K562 (cell line): ENCODE data around the gene EEF2. TPM values are rescaled to one million over a fixed set of nuclear protein-coding genes. Genes with fewer than 3 reads are reported as not detected.

Source experiments
- ATAC-seq: fragments of 200-7000 bp; cut with Tn5 transposase; 3 replicates; pipeline ENCODE4 v1.9.1; 2020; ENCODE audit warnings: moderate library complexity
- BruUV-seq: library from RNA; stranded (reverse); fragments of 400-500 nt; replicated peaks from 2 replicates; lab custom pipeline; 2021; lab: Mats Ljungman, UMichigan
- CTCF ChIA-PET: fragments of 300-600 bp; formaldehyde crosslinking; extraction: SDS; loops from one replicate; lab custom pipeline; 2021; ENCODE audit warnings: low intra/inter-chr PET ratio; lab: Yijun Ruan, JAX
- POLR2A ChIA-PET: fragments of 300-600, 350-650 bp; sonication (Branson Sonifier 250); formaldehyde crosslinking; extraction: SDS; loops from one replicate; lab custom pipeline; 2021; ENCODE audit warnings: antibody characterized with exemption, inconsistent platforms; lab: Yijun Ruan, JAX
- DNase-seq, 4 experiments: peaks; one replicate each; pipeline versions ENCODE4 v3.0.0 to v3.0.0-alpha.2; 2011 to 2018; ENCODE audit warnings: low spot score in 3 of 4, mixed read lengths in 3 of 4; ENCODE audit errors: extremely low read depth in 1 of 4
- FAIRE-seq: peaks from 2 replicates; lab custom pipeline; 2011; peaks lifted over from hg19 to GRCh38; lab: Jason Lieb, UNC
- H2AFZ ChIP-seq: 2 replicates; pipeline ENCODE4 v1.6.0; 2011; ENCODE audit warnings: low read depth, low read length, control low read depth, inconsistent platforms
- H3K27ac ChIP-seq: fragments of 200-600 bp; 3 replicates; pipeline ENCODE4 v1.8.0; 2011; ENCODE audit warnings: low read depth, mild to moderate bottlenecking, control low read depth, inconsistent platforms, low read length, moderate library complexity, mixed read lengths; ENCODE audit errors: extremely low read depth
- H3K27me3 ChIP-seq, 2 experiments: fragments of 300-600 bp in 1 of 2; 2 replicates in 1 of 2; 3 replicates in 1 of 2; pipeline versions ENCODE4 v1.6.0 to v1.8.0; 2011; ENCODE audit warnings: inconsistent platforms in 2 of 2, low read length in 2 of 2, mild to moderate bottlenecking in 1 of 2, mixed read lengths in 1 of 2, moderate library complexity in 1 of 2; ENCODE audit not compliant: control insufficient read depth in 2 of 2, insufficient read depth in 2 of 2
- H3K36me3 ChIP-seq: fragments of 300-600 bp; 3 replicates; pipeline ENCODE4 v1.8.0; 2011; ENCODE audit warnings: mild to moderate bottlenecking, low read length, inconsistent platforms; ENCODE audit not compliant: control insufficient read depth, insufficient read depth
- H3K4me1 ChIP-seq, 2 experiments: fragments of 200-600 bp in 1 of 2; replicated peaks in 1 of 2; 2 replicates in 1 of 2; 3 replicates in 1 of 2; pipeline versions ENCODE4 v1.5.1 to v1.8.0; 2011; ENCODE audit warnings: inconsistent platforms in 2 of 2, low read length in 2 of 2, mild to moderate bottlenecking in 1 of 2, mixed read lengths in 1 of 2, moderate library complexity in 1 of 2; ENCODE audit not compliant: control insufficient read depth in 2 of 2, insufficient read depth in 2 of 2
- H3K4me2 ChIP-seq: 2 replicates; pipeline ENCODE4 v1.6.1; 2011; ENCODE audit warnings: low read length, control low read depth, inconsistent platforms, mixed read lengths; ENCODE audit not compliant: insufficient read depth
- H3K4me3 ChIP-seq: fragments of 200-600 bp; sonication (generic), shearing (Covaris generic); 2 replicates; pipeline ENCODE4 v1.5.1; 2016; ENCODE audit warnings: control low read depth, inconsistent platforms
- H3K79me2 ChIP-seq: fragments of 200-600 bp; 3 replicates; pipeline ENCODE4 v1.8.0; 2011; ENCODE audit warnings: low read length, inconsistent platforms; ENCODE audit not compliant: control insufficient read depth, insufficient read depth
- H3K9ac ChIP-seq, 2 experiments: 2 replicates each; pipeline versions ENCODE4 v1.6.0 to v1.6.1; 2011; ENCODE audit warnings: low read depth in 2 of 2, low read length in 2 of 2, control low read depth in 1 of 2, inconsistent platforms in 1 of 2, mild to moderate bottlenecking in 1 of 2, mixed read lengths in 1 of 2; ENCODE audit not compliant: insufficient read depth in 1 of 2
- H3K9me1 ChIP-seq: one replicate; pipeline ENCODE4 v1.6.0; 2011; ENCODE audit warnings: inconsistent platforms, mild to moderate bottlenecking, low read length, moderate library complexity; ENCODE audit not compliant: control insufficient read depth, insufficient read depth
- H3K9me3 ChIP-seq: replicated peaks from 2 replicates; pipeline ENCODE4 v1.5.1; 2011; ENCODE audit warnings: low read depth, low read length, inconsistent platforms; ENCODE audit not compliant: control insufficient read depth, insufficient read depth
- H4K20me1 ChIP-seq: replicated peaks from 2 replicates; pipeline ENCODE4 v1.6.1; 2011; ENCODE audit warnings: low read length, inconsistent platforms, mixed read lengths; ENCODE audit not compliant: control insufficient read depth, insufficient read depth
- POLR2G ChIP-seq: fragments of 200-400 bp; formaldehyde crosslinking; IDR thresholded peaks from 2 replicates; pipeline ENCODE4 v1.6.1; 2017; ENCODE audit warnings: low read depth, mild to moderate bottlenecking, antibody characterized with exemption, low read length, moderate library complexity
- SETDB1 ChIP-seq: IDR thresholded peaks from one replicate; pipeline ENCODE4 v1.6.1; 2012; ENCODE audit warnings: low read length, control low read depth, inconsistent platforms
- ZFP36 ChIP-seq: fragments of 150-350 bp; IDR thresholded peaks from 2 replicates; pipeline ENCODE4 v1.6.1; 2018; ENCODE audit warnings: low read length, low read depth; ENCODE audit not compliant: partially characterized antibody
- ZNF354B ChIP-seq: fragments of 250-450 bp; sonication (Bioruptor Pico); IDR thresholded peaks from 2 replicates; pipeline ENCODE4 v1.4.0; 2020
- WGBS: fragments of 100-300 bp; shearing (Covaris generic); methylation state at CpG from one replicate; pipeline ENCODE4 v1.1.6; 2016; ENCODE audit warnings: low coverage, mixed read lengths; ENCODE audit not compliant: insufficient coverage; ENCODE audit errors: missing lambda C conversion rate; 5-methylcytosine and 5-hydroxymethylcytosine counted together
- in situ Hi-C: fragments of 300-500 bp; cut with MboI; formaldehyde crosslinking; loops from 4 replicates; pipeline ENCODE4 v1.15.0; 2018; ENCODE audit warnings: inconsistent platforms, mixed read lengths
- intact Hi-C: fragments of 100-400 bp; cut with micrococcal nuclease; formaldehyde crosslinking; loops from 2 replicates; pipeline ENCODE4 v1.14.2; 2022
- polyA plus RNA-seq, 8 experiments: library from polyadenylated mRNA; depleted of rRNA in 4 of 8; stranded (reverse) in 5 of 8; unstranded in 3 of 8; fragments of >200 nt; fragmentation: Nextera tagmentation in 2 of 8; fragmentation: Illumina TruSeq in 1 of 8; extraction: Ambion mirVana in 2 of 8; extraction: Trizol in 1 of 8; gene quantifications; 2 replicates each; pipeline versions ENCODE4 v1.2.1 to v1.2.3, GENCODE V29; 2011 to 2014; ENCODE audit warnings: inconsistent platforms in 1 of 8, missing spikeins in 1 of 8
- total RNA-seq, 7 experiments: library from RNA; depleted of rRNA in 6 of 7; stranded (reverse); fragments of >200 nt in 6 of 7; fragmentation: Illumina TruSeq in 2 of 7; extraction: Trizol in 2 of 7; gene quantifications; 2 replicates each; pipeline versions ENCODE4 v1.2.1 to v1.2.3, GENCODE V29; 2011 to 2021; ENCODE audit warnings: low replicate concordance in 1 of 7

EEF2 gene
- total and polyA plus RNA-seq, 9 of the 15 experiments (the other 6 are each of a cell fraction or from before 2014, with no cell fraction given), result 372 to 3,003 (median 1,453) TPM

GRCh38 chr19:4016903-4017638 lies 31.8 kb upstream of the EEF2 start:
- peaks cover 59% of the 10 kb centered on the region; the same call in 1 of the 3 replicates for H3K36me3 ChIP-seq
- no peaks in the 10 kb centered on the region for H3K9me1 ChIP-seq
- no peak overlapping the region for H3K27ac ChIP-seq
- H3K4me3 ChIP-seq, result no peak overlapping the region
- CTCF ChIA-PET, result no interaction called here
- DNase-seq, result no peak
- WGBS, result 97% methylated on average over 12 of the region's 15 CpGs
- H4K20me1 ChIP-seq, result peaks cover 27% of the 10 kb centered on the region; the same call in 1 of the 2 replicates
- in situ Hi-C loops, result no loop called here
- no peaks in the 10 kb centered on the region for H3K27me3 ChIP-seq
- TF ChIP-seq ZNF354B (no peak), POLR2G (0 out of 2 replicates have a peak, but pooled peaks have one; percentile 20)
- TF ChIP-seq, all 486 proteins: peak for 1
- H2AFZ ChIP-seq, result no peak overlapping the region
- intact Hi-C loops, result no loop called here
- no TSS peak for BruUV-seq
- ATAC-seq, result no peak
- no peak for FAIRE-seq
- peaks cover 29% of the 10 kb centered on the region for H3K79me2 ChIP-seq
- no peaks in the 10 kb centered on the region for H3K9me3 ChIP-seq
- H3K9ac ChIP-seq, result no peak overlapping the region; a peak in 1 of 4 replicates
- H3K4me2 ChIP-seq, result no peak overlapping the region
- peaks cover 0 to 63% of the 10 kb centered on the region in 2 experiments; a peak in 2 of 5 replicates for H3K4me1 ChIP-seq
- POLR2A ChIA-PET, result interaction anchor here (0.5 to 0.9 kb wide), 2 partner anchors 10 to 408 kb away, joined by 3 to 5 read pairs; partner anchors contain the start of gene PIAS4

- Histone ChIP-seq H2AFZ (no peak overlapping the region), H3K79me2 (peaks cover 28% of the 10 kb centered on the region), H3K36me3 (peaks cover 61% of the 10 kb centered on the region; the same call in 1 of the 3 replicates), H3K9ac (no peak overlapping the region; a peak in 1 of 4 replicates), H3K9me1 (no peaks in the 10 kb centered on the region), H3K4me2 (no peak overlapping the region), H3K27me3 (no peaks in the 10 kb centered on the region), H4K20me1 (peaks cover 27% of the 10 kb centered on the region; the same call in 1 of the 2 replicates), H3K9me3 (no peaks in the 10 kb centered on the region), H3K4me1 (peaks cover 0 to 63% of the 10 kb centered on the region in 2 experiments; a peak in 2 of 5 replicates), H3K27ac (no peak overlapping the region), H3K4me3 (no peak overlapping the region)
- 88% methylated on average over 10 of the region's 12 CpGs for WGBS
- ATAC-seq (no peak), FAIRE-seq (no peak), DNase-seq (no peak)
- TF ChIP-seq SETDB1 (no peak), ZFP36 (peak; percentile 66)
- ChIA-PET POLR2A (interaction anchor here (0.5 kb wide), 1 partner anchor 407 kb away, joined by 3 read pairs; no protein-coding TSS in a partner anchor), CTCF (no interaction called here)
- intact Hi-C loops, result no loop called here
- no TSS peak for BruUV-seq
- in situ Hi-C loops, result no loop called here
Measured at GRCh38 chr19:4016486-4016885, 31.2 kb upstream of the EEF2 start.
